GM12891 (cell line): ENCODE data around the gene NF1.

Experiments used
- POLR2A ChIP-seq: IDR thresholded peaks from 2 replicates; pipeline ENCODE4 v1.6.1; 2011; ENCODE audit warnings: low read depth, low read length, control low read depth
- POLR2AphosphoS5 ChIP-seq: IDR thresholded peaks from 2 replicates; pipeline ENCODE4 v1.6.1; 2011; ENCODE audit warnings: low read depth, low read length, control low read depth

DNA sequence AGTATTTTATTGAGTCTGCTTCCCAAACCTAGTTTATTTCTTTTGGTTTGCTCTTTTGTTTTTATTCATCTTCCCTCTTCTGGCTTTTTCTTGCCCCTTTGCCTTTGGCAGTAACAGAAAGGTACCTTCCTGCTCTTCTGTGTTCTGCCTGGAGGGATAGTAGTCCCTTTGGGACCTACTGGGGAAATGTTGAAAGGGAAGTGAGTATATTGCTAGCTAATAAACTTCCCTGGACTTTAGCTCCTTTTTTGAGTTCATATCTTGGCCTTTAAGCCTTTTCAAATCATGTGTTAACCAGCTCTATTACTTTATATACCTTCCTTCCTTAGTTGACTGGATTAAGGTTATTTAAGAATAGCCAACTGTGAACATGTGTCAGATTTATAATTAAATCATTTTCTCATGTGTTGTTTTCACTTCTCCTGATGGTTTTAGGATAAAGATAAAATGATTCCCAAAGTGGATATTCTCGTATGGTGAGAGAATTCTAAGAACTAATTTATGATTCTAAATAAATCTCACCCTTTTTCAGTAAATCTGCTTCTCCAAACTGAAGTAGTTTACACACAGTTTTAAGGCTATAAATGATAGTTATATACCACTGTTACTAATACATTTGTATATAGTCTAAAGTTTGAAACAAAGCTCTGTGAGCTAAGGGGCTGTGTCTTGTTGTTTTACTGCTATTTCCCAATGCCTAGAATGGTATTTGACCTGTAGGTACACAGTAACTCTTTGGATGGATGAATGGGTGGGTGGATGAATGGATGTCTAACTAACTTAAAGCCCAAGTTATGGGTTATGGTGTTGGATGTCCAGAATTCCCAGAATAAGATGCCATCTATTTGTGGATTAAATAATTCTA, 156.6 kb downstream of the NF1 start:
- TF ChIP-seq POLR2A = no peak
- no peak for TF ChIP-seq POLR2AphosphoS5
